Brain microvascular endothelial cell (primary cell): ENCODE measurements around the gene MYOZ3.

ENCODE experiments used
- DNase-seq: peaks from one replicate; pipeline ENCODE4 v3.0.0-alpha.2; 2020
- H3K27ac ChIP-seq: fragments of 250-450 bp; sonication (Bioruptor Pico); 2 replicates; pipeline ENCODE4 v1.5.1; 2020; ENCODE audit warnings: mild to moderate bottlenecking, moderate library complexity
- H3K27me3 ChIP-seq: fragments of 250-450 bp; sonication (Bioruptor Pico); replicated peaks from 2 replicates; pipeline ENCODE4 v1.5.1; 2020; ENCODE audit warnings: mild to moderate bottlenecking
- H3K36me3 ChIP-seq: fragments of 250-450 bp; sonication (Bioruptor Pico); replicated peaks from 2 replicates; pipeline ENCODE4 v1.5.1; 2020; ENCODE audit warnings: mild to moderate bottlenecking
- H3K4me3 ChIP-seq: 2 replicates; pipeline ENCODE4 v1.5.1; 2011; ENCODE audit warnings: low read depth, mild to moderate bottlenecking, control low read depth, low read length, moderate library complexity
- in situ Hi-C: cut with HindIII; loops from 2 replicates; pipeline ENCODE4 v1.10.0; 2017; ENCODE audit warnings: low sequenced_read_pairs, low pct_ligation_motif_present
- TF ChIP-seq, protein P1 (sequence below): IDR thresholded peaks from 2 replicates; pipeline ENCODE4 v1.5.1; 2011; ENCODE audit warnings: low read depth, mild to moderate bottlenecking, moderate library complexity, low read length, control low read depth, inconsistent platforms; ENCODE audit errors: missing control alignments

The MYOZ3 gene

GRCh38 chr5:150700246-150700593 lies 39.2 kb downstream of the MYOZ3 start:
- in situ Hi-C loops = no loop called here
- peak overlapping the region; percentile 88 for H3K27ac ChIP-seq
- peaks cover 36% of the 10 kb centered on the region for H3K36me3 ChIP-seq
- H3K4me3 ChIP-seq = peak overlapping the region; percentile 97
- H3K27me3 ChIP-seq = no peaks in the 10 kb centered on the region
- TF ChIP-seq, protein P1, sequence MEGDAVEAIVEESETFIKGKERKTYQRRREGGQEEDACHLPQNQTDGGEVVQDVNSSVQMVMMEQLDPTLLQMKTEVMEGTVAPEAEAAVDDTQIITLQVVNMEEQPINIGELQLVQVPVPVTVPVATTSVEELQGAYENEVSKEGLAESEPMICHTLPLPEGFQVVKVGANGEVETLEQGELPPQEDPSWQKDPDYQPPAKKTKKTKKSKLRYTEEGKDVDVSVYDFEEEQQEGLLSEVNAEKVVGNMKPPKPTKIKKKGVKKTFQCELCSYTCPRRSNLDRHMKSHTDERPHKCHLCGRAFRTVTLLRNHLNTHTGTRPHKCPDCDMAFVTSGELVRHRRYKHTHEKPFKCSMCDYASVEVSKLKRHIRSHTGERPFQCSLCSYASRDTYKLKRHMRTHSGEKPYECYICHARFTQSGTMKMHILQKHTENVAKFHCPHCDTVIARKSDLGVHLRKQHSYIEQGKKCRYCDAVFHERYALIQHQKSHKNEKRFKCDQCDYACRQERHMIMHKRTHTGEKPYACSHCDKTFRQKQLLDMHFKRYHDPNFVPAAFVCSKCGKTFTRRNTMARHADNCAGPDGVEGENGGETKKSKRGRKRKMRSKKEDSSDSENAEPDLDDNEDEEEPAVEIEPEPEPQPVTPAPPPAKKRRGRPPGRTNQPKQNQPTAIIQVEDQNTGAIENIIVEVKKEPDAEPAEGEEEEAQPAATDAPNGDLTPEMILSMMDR = no peak
- no peak for DNase-seq

DNA sequence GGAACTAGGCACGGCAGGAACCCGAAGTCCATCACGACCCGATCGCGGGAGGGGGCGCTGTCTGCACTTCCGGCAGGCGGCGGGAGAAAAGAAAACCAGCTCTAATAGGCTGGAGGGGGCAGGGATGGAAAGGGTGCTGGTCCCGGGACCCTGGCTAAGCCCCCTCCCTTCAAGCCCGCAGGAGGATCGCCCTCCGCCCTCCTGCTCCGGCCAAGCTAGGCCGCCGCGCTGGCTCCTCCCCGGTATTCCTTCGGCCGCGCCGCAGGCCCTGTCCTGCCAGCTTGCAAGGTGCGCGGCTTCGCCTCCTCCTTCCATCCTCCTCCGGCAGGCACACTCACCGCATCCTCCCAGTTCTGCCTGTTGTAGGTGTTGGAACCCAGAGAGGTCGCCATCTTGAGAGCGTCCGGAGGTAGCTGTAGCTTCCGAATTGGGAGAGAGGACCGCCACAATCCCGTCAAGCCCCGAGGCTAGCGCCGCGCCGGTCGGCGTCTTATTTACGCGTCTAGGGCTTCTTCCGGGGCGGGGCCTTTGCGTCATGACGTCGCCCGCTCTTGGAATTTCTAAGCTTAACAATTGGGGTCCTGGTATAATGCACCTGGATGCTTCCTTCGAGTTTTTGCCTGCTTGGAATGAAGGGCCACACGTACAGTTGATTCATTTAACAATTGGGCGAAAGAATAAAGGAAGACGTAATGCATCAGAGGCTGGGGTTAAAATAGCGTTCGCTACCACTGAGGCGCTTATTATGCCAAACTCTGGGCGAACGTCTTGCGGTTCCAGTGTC lies 39.7 kb downstream of the MYOZ3 start, which contains the start of gene RBM22:
Gene RBM22 (minus strand): TSS at position 469 of the 784 bp plus-strand sequence. CDS start 77 bp downstream, at position 392.
- H3K4me3 ChIP-seq = peak within 1 kb of the TSS; percentile 97
- peak; percentile 81 for DNase-seq
- H3K36me3 ChIP-seq = peaks cover 30% of the 10 kb centered on the region
- TF ChIP-seq, protein P1 = peak; percentile 80
- in situ Hi-C loops = no loop called here
- H3K27me3 ChIP-seq = no peaks in the 10 kb centered on the region
- peak within 1 kb of the TSS; percentile 88 for H3K27ac ChIP-seq

GRCh38 chr5:150703762-150704161 lies 42.7 kb downstream of the MYOZ3 start:
- TF ChIP-seq, protein P1 = no peak
- no peak overlapping the region for H3K27ac ChIP-seq
- peaks cover 14% of the 10 kb centered on the region for H3K36me3 ChIP-seq
- H3K27me3 ChIP-seq = no peaks in the 10 kb centered on the region
- in situ Hi-C loops = no loop called here
- DNase-seq = no peak
- no peak overlapping the region for H3K4me3 ChIP-seq

- H3K27ac ChIP-seq = no peak overlapping the region
- peaks cover 28% of the 10 kb centered on the region for H3K36me3 ChIP-seq
- H3K27me3 ChIP-seq = no peaks in the 10 kb centered on the region
- no peak for DNase-seq
- no peak overlapping the region for H3K4me3 ChIP-seq
- in situ Hi-C loops = no loop called here
- TF ChIP-seq, protein P1 = no peak
Measured at GRCh38 chr5:150706776-150707390, 45.8 kb downstream of the MYOZ3 start.

- no peak overlapping the region for H3K4me3 ChIP-seq
- H3K36me3 ChIP-seq = peaks cover 48% of the 10 kb centered on the region
- H3K27me3 ChIP-seq = no peaks in the 10 kb centered on the region
- no peak overlapping the region for H3K27ac ChIP-seq
- in situ Hi-C loops = no loop called here
- no peak for DNase-seq
- TF ChIP-seq, protein P1 = peak; percentile 32
Measured at GRCh38 chr5:150710165-150710564, 49.1 kb downstream of the MYOZ3 start.
